CD4-positive, alpha-beta memory T cell (primary cell): ENCODE data around the gene POLR2C. TPM values are rescaled to one million over a fixed set of nuclear protein-coding genes. Genes with fewer than 3 reads are reported as not detected.
A peak's percentile ranks its signal among the peaks of the same experiment; 100 is the strongest.
"Not testable (repeated sequence)": the region's sequence is repeated elsewhere in the genome, so short reads cannot be mapped to it uniquely, and the experiment has no call there.

Experiments
- CTCF ChIA-PET: fragments of 350-600 bp; sonication (Branson Sonifier 250); formaldehyde crosslinking; loops from one replicate; lab custom pipeline; 2021; ENCODE audit warnings: inconsistent platforms; ENCODE audit not compliant: partially characterized antibody; lab: Charles Lee
- POLR2A ChIA-PET: fragments of 350-600 bp; sonication (Branson Sonifier 250); formaldehyde crosslinking; loops from one replicate; lab custom pipeline; 2021; ENCODE audit not compliant: partially characterized antibody; lab: Charles Lee
- DNase-seq, 5 donors: peaks; one replicate each; pipeline versions ENCODE4 v3.0.0 to v3.0.0-alpha.2; 2020 to 2022; ENCODE audit warnings: mixed read lengths in 1 of 5
- H3K27ac ChIP-seq: one replicate; pipeline ENCODE4 v1.7.0; 2013; ENCODE audit warnings: low read depth, low read length
- H3K27me3 ChIP-seq: 2 replicates; pipeline ENCODE4 v1.7.0; 2013; ENCODE audit warnings: mild to moderate bottlenecking, low read length, moderate library complexity; ENCODE audit not compliant: insufficient read depth
- H3K36me3 ChIP-seq: 2 replicates; pipeline ENCODE4 v1.7.0; 2013; ENCODE audit warnings: mild to moderate bottlenecking, low read length, moderate library complexity; ENCODE audit not compliant: insufficient read depth
- H3K4me1 ChIP-seq: 2 replicates; pipeline ENCODE4 v1.7.0; 2013; ENCODE audit warnings: mild to moderate bottlenecking, low read length, moderate library complexity; ENCODE audit not compliant: insufficient read depth
- H3K4me3 ChIP-seq, 2 donors: one replicate each; pipeline ENCODE4 v1.7.0; 2013; ENCODE audit warnings: low read length in 2 of 2, mild to moderate bottlenecking in 1 of 2
- H3K9me3 ChIP-seq, 2 donors: one replicate each; pipeline ENCODE4 v1.7.0; 2013; ENCODE audit warnings: low read length in 2 of 2, control low read depth in 1 of 2; ENCODE audit not compliant: control insufficient read depth in 1 of 2
- H3K27ac Mint-ChIP-seq, 7 donors: one replicate each; pipeline ENCODE4 v1.8.0; 2020 to 2021; ENCODE audit warnings: mixed read lengths in 7 of 7, mild to moderate bottlenecking in 6 of 7, inconsistent platforms in 3 of 7, moderate library complexity in 3 of 7
- H3K27me3 Mint-ChIP-seq, 2 donors: one replicate each; pipeline ENCODE4 v1.8.0; 2020 to 2021; ENCODE audit warnings: mixed read lengths in 2 of 2
- H3K36me3 Mint-ChIP-seq, 2 donors: one replicate each; pipeline ENCODE4 v1.8.0; 2020 to 2021; ENCODE audit warnings: mixed read lengths in 2 of 2, inconsistent platforms in 1 of 2, mild to moderate bottlenecking in 1 of 2
- H3K4me1 Mint-ChIP-seq, 4 donors: one replicate each; pipeline ENCODE4 v1.8.0; 2020 to 2021; ENCODE audit warnings: mixed read lengths in 4 of 4, mild to moderate bottlenecking in 1 of 4
- H3K4me3 Mint-ChIP-seq, 8 donors: one replicate each; pipeline ENCODE4 v1.8.0; 2020 to 2021; ENCODE audit warnings: mixed read lengths in 8 of 8, mild to moderate bottlenecking in 7 of 8, moderate library complexity in 6 of 8, inconsistent platforms in 3 of 8
- H3K9me3 Mint-ChIP-seq, 8 donors: one replicate each; pipeline ENCODE4 v1.8.0; 2020 to 2021; ENCODE audit warnings: mixed read lengths in 8 of 8, mild to moderate bottlenecking in 5 of 8, inconsistent platforms in 3 of 8, moderate library complexity in 1 of 8
- intact Hi-C: fragments of 100-400 bp; cut with micrococcal nuclease; formaldehyde crosslinking; loops from one replicate; pipeline ENCODE4 v1.15.1; 2023
- polyA plus RNA-seq, 2 donors: library from polyadenylated mRNA; unstranded; fragments of 300-500 nt; fragmentation: Illumina TruSeq; gene quantifications; one replicate each; pipeline ENCODE4 v1.2.3, GENCODE V29; 2021
- total RNA-seq, 2 experiments: library from RNA; stranded (reverse); gene quantifications; one replicate each; pipeline ENCODE4 v1.2.3, GENCODE V29; 2021

POLR2C gene
- total and polyA plus RNA-seq, 4 experiments from 2014 or later = 35.7 to 78.1 (median 64.8) TPM

DNA sequence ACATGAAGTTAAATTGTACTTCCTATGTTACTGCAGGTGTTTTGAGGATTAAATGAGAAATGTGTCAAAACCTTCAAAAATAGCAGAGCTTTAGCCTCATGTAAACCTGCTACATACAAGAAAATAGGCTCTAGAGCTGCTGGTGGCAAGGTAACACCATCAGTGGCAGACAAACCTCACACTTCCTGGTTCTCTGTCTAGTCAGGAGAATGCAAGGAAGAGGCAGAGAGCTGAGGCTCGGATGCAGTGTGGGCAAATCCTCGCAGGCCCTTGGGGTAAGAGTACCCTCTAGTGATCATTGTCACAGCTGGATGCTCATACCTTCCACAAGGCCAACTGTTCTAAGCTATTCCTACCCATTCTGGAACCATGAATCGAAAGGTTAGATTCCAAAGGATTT is 29.5 kb upstream of the POLR2C start:
- CTCF ChIA-PET = interaction anchor here (1.5 to 2.5 kb wide), 2 partner anchors 14 to 15 kb away, joined by 3 to 22 read pairs; no protein-coding TSS in a partner anchor
- H3K27ac ChIP-seq = no peak overlapping the region
- DNase-seq = no peak

DNA sequence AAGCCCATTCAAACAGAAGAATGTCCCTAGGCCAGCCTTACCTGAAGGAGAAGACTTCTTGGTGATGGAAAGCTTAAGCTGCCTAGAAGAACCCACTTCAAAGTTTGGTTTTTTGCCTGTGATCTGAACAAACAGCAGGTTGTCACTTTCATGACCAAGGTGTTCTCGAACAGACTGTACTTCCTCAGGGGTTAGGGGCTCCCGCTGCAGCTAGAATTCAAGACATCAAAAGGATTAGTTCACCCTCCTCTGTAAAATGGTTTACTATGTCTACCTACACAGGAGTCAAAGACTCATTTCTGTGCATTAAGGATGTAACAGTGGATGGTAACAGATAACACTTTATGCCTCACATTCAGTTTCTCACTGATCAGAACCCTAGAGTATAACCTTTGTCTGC is 28.5 kb upstream of the POLR2C start:
- peak overlapping the region in 3 of 7 donors; percentile 36 to 60 (median 47) for H3K27ac Mint-ChIP-seq
- DNase-seq = peak in 1 of 5 donors; percentile 24
- no peak overlapping the region for H3K27ac ChIP-seq

More for the DNA sequence above, 29.5 kb upstream of the POLR2C start:
- peaks cover 61% of the 10 kb centered on the region for H3K36me3 ChIP-seq
- peak overlapping the region in 2 of 7 donors; percentile 64 to 75 for H3K27ac Mint-ChIP-seq
- peaks cover 57 to 78% of the 10 kb centered on the region in 2 donors for H3K36me3 Mint-ChIP-seq
- H3K27me3 ChIP-seq = no peaks in the 10 kb centered on the region
- peaks cover 0 to 3% (median 1%) of the 10 kb centered on the region in 4 donors for H3K4me1 Mint-ChIP-seq
- H3K27me3 Mint-ChIP-seq = no peaks in the 10 kb centered on the region
- no peaks in the 10 kb centered on the region for H3K9me3 ChIP-seq
- no peak overlapping the region for H3K4me3 ChIP-seq
- POLR2A ChIA-PET = no interaction called here
- intact Hi-C loops = no loop called here
- H3K9me3 Mint-ChIP-seq = no peaks in the 10 kb centered on the region
- H3K4me3 Mint-ChIP-seq = no peak overlapping the region
- H3K4me1 ChIP-seq = no peaks in the 10 kb centered on the region

DNA sequence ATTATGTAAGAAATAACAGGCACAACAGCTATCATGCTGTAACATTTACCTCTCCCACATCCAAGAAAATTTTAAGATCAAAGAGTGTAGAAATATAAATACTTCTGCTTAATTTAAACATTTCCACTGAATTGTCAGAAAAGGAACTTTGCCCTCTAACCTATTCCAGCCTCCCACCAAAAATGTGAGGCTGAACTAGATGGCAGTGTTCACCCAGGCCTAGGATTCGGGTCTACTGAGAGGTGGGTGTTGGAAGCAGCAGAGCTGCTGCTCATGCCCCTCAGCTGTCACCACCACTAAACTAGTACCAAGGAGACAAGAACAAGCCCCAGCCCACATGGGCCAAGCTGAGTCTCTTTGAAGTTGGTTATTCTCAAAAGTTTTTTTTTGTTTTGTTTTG is 26.6 kb upstream of the POLR2C start:
- peaks cover 48% of the 10 kb centered on the region for H3K36me3 ChIP-seq
- intact Hi-C loops = no loop called here
- H3K36me3 Mint-ChIP-seq = peaks cover 63 to 85% of the 10 kb centered on the region in 2 donors
- no peak for DNase-seq
- no peaks in the 10 kb centered on the region for H3K9me3 ChIP-seq
- ChIA-PET CTCF (interaction anchor here (0.8 to 1.4 kb wide), 3 partner anchors 11 to 26 kb away, joined by 3 to 4 read pairs (median 4); partner anchors contain the start of genes CIAPIN1 and POLR2C), POLR2A (interaction anchor here (2.3 kb wide), 1 partner anchor 11 kb away, joined by 5 read pairs; the partner anchor contains the start of genes CIAPIN1 and COQ9)
- no peaks in the 10 kb centered on the region for H3K27me3 Mint-ChIP-seq
- H3K27ac ChIP-seq = no peak overlapping the region
- H3K4me3 ChIP-seq = no peak overlapping the region
- peak overlapping the region in 1 of 7 donors; percentile 46 for H3K27ac Mint-ChIP-seq
- peaks cover 0 to 4% (median 2%) of the 10 kb centered on the region in 4 donors for H3K4me1 Mint-ChIP-seq
- no peaks in the 10 kb centered on the region for H3K27me3 ChIP-seq
- H3K4me1 ChIP-seq = no peaks in the 10 kb centered on the region
- H3K4me3 Mint-ChIP-seq = no peak overlapping the region
- peaks cover 0 to 13% (median 10%) of the 10 kb centered on the region in 8 donors for H3K9me3 Mint-ChIP-seq

More for the DNA sequence above, 28.5 kb upstream of the POLR2C start:
- Mint-ChIP-seq H3K4me3 (peak overlapping the region in 1 of 8 donors; percentile 31), H3K36me3 (peaks cover 58 to 79% of the 10 kb centered on the region in 2 donors), H3K9me3 (peaks cover 0 to 2% (median 0%) of the 10 kb centered on the region in 8 donors), H3K27me3 (no peaks in the 10 kb centered on the region), H3K4me1 (peaks cover 0 to 4% (median 2%) of the 10 kb centered on the region in 4 donors)
- Histone ChIP-seq H3K36me3 (peaks cover 57% of the 10 kb centered on the region), H3K9me3 (no peaks in the 10 kb centered on the region), H3K4me1 (no peaks in the 10 kb centered on the region), H3K27me3 (no peaks in the 10 kb centered on the region), H3K4me3 (no peak overlapping the region)
- intact Hi-C loops = no loop called here
- POLR2A ChIA-PET = no interaction called here
- CTCF ChIA-PET = interaction anchor here (2.5 kb wide), 1 partner anchor 16 kb away, joined by 22 read pairs; no protein-coding TSS in a partner anchor

DNA sequence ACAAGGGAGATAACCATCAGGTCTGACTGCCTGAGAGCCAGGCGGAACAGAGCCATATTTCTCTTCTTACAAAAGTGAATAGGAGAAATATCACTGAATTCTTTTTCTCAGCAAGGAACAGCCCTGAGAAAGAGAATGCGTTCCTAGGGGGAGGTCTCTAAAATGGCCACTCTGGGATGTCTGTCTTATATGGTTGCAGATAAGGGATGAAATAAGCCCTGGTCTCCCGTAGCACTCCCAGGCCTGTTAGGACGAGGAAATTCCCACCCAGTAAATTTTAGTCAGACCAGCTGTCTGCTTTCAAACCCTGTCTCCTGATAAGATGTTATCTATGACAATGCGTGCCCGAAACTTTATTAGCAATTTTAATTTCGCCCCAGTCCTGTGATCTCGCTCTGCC is 22.5 kb upstream of the POLR2C start:
- CTCF ChIA-PET = interaction anchor here (3.4 kb wide), 1 partner anchor 22 kb away, joined by 13 read pairs; no protein-coding TSS in a partner anchor
- POLR2A ChIA-PET = not testable (repeated sequence)
- intact Hi-C loops = loop anchor here (10.0 kb wide), 1 partner anchor 255 kb away; the partner anchor contains the start of genes PSME3IP1 and RSPRY1

DNA sequence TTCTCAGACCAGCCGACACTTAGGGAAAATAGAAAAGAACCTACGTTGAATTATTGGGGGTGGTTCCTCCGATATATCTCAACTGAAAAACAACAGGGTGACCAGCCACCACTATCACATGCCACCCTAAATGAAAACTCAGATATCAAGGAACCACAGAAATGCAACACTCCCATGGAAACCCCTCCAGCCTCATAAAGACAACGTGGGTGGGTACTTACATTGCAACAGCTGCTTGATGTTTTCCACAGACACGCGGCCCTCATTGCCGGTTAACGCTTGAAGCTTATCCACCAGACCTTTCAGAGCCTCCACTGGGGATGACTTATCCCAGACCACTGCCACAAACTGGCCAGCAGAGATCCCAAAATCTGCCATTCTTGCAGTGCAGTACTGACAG is 21.9 kb upstream of the POLR2C start:
- H3K4me1 ChIP-seq, H3K4me3 Mint-ChIP-seq, H3K27ac ChIP-seq, H3K4me3 ChIP-seq, H3K27me3 Mint-ChIP-seq, DNase-seq, H3K27me3 ChIP-seq, H3K9me3 ChIP-seq, POLR2A ChIA-PET: not testable (repeated sequence)
- H3K36me3 Mint-ChIP-seq = peaks cover 47% of the 10 kb centered on the region in 2 donors
- H3K9me3 Mint-ChIP-seq = peaks cover 0 to 15% (median 10%) of the 10 kb centered on the region in 8 donors
- peak overlapping the region in 1 of 7 donors; percentile 13 for H3K27ac Mint-ChIP-seq
- CTCF ChIA-PET = interaction anchor here (0.6 to 3.4 kb wide), 2 partner anchors 22 to 657 kb away, joined by 3 to 13 read pairs; no protein-coding TSS in a partner anchor
- intact Hi-C loops = loop anchor here (10.0 kb wide), 1 partner anchor 256 kb away; the partner anchor contains the start of genes PSME3IP1 and RSPRY1
- peaks cover 10% of the 10 kb centered on the region for H3K36me3 ChIP-seq
- peaks cover 0 to 16% (median 7%) of the 10 kb centered on the region in 4 donors for H3K4me1 Mint-ChIP-seq

More for the DNA sequence above, 22.5 kb upstream of the POLR2C start:
- not testable (repeated sequence) for H3K27me3 ChIP-seq, DNase-seq, H3K4me3 ChIP-seq, H3K27ac ChIP-seq, H3K4me3 Mint-ChIP-seq, H3K4me1 ChIP-seq, H3K9me3 ChIP-seq, H3K27me3 Mint-ChIP-seq
- Mint-ChIP-seq H3K4me1 (peaks cover 0 to 15% (median 7%) of the 10 kb centered on the region in 4 donors), H3K9me3 (peaks cover 0 to 15% (median 10%) of the 10 kb centered on the region in 8 donors), H3K27ac (peak overlapping the region in 1 of 7 donors; percentile 13), H3K36me3 (peaks cover 50 to 53% of the 10 kb centered on the region in 2 donors)
- H3K36me3 ChIP-seq = peaks cover 13% of the 10 kb centered on the region

DNA sequence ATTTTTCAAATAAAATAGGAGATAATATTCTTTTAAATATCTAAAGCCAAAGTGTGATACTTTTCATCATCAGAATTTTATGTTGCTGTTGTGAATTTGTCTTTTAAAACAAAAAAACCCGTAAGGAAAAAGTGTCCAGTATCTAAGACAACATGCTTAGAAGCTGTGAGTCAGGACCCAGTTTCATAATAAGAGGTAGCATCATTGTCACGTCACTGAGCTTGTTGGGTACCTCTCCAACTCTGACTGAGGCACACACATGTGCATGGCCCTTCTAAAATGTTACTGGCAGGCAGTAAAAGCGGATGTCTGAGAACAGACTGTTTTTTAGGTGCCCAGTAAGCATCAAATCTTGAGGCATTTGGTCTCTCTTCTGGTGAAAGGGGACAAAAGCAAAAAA is 17.8 kb upstream of the POLR2C start:
- peak overlapping the region in 1 of 7 donors; percentile 41 for H3K27ac Mint-ChIP-seq
- peaks cover 23% of the 10 kb centered on the region for H3K4me1 ChIP-seq
- H3K36me3 Mint-ChIP-seq = peaks cover 20 to 24% of the 10 kb centered on the region in 2 donors
- ChIA-PET CTCF (interaction anchor here (0.6 to 2.1 kb wide), 3 partner anchors 17 to 74 kb away, joined by 3 to 9 read pairs (median 3); partner anchors contain the start of gene POLR2C), POLR2A (interaction anchor here (7.8 kb wide), 1 partner anchor 17 kb away, joined by 112 read pairs; the partner anchor contains the start of gene POLR2C)
- peaks cover 15 to 39% (median 27%) of the 10 kb centered on the region in 4 donors for H3K4me1 Mint-ChIP-seq
- H3K36me3 ChIP-seq = no peaks in the 10 kb centered on the region
- intact Hi-C loops = loop anchor here (10.0 kb wide), 1 partner anchor 260 kb away; the partner anchor contains the start of genes PSME3IP1 and RSPRY1
- no peak overlapping the region for H3K4me3 Mint-ChIP-seq
- no peaks in the 10 kb centered on the region for H3K9me3 ChIP-seq
- no peak overlapping the region for H3K27ac ChIP-seq
- H3K27me3 ChIP-seq = no peaks in the 10 kb centered on the region
- H3K9me3 Mint-ChIP-seq = peaks cover 0 to 13% (median 9%) of the 10 kb centered on the region in 8 donors
- DNase-seq = no peak
- no peak overlapping the region for H3K4me3 ChIP-seq
- no peaks in the 10 kb centered on the region for H3K27me3 Mint-ChIP-seq

DNA sequence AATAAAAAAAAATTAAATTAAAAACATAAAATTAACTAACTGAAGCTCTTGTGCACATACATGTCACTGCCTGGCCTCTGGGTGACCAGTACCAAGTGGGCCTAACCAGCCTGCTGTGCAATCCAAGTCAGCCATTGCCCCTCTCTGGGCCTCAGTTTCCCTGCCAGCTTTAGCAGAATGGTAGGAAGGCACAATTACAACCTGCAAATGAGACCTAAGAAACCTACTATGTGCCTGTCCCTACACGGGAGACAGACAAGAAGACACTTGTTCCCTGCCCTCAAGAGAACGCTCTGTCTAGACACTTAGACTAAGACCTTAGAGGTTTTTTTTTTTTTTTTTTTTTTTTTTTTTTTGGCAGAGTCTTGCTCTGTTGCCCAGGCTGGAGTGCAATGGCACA is 17.0 kb upstream of the POLR2C start:
- Mint-ChIP-seq H3K27ac (peak overlapping the region in 1 of 7 donors; percentile 36), H3K36me3 (peaks cover 12 to 16% of the 10 kb centered on the region in 2 donors), H3K9me3 (peaks cover 0 to 5% (median 1%) of the 10 kb centered on the region in 8 donors), H3K4me1 (peaks cover 15 to 42% (median 27%) of the 10 kb centered on the region in 4 donors), H3K27me3 (no peaks in the 10 kb centered on the region), H3K4me3 (peak overlapping the region in 4 of 8 donors; percentile 35 to 66 (median 47))
- DNase-seq = no peak
- Histone ChIP-seq H3K4me1 (peaks cover 23% of the 10 kb centered on the region), H3K27me3 (no peaks in the 10 kb centered on the region), H3K9me3 (no peaks in the 10 kb centered on the region), H3K4me3 (no peak overlapping the region), H3K27ac (no peak overlapping the region), H3K36me3 (no peaks in the 10 kb centered on the region)
- intact Hi-C loops = loop anchor here (10.0 kb wide), 1 partner anchor 261 kb away; the partner anchor contains the start of genes PSME3IP1 and RSPRY1
- CTCF ChIA-PET = interaction anchor here (1.2 to 2.5 kb wide), 3 partner anchors 12 to 76 kb away, joined by 3 to 9 read pairs (median 8); partner anchors contain the start of gene POLR2C
- POLR2A ChIA-PET = interaction anchor here (7.8 kb wide), 1 partner anchor 17 kb away, joined by 112 read pairs; the partner anchor contains the start of gene POLR2C
